Measurements from ENCODE around the gene PSMB5.

PSMB5 gene

DNA sequence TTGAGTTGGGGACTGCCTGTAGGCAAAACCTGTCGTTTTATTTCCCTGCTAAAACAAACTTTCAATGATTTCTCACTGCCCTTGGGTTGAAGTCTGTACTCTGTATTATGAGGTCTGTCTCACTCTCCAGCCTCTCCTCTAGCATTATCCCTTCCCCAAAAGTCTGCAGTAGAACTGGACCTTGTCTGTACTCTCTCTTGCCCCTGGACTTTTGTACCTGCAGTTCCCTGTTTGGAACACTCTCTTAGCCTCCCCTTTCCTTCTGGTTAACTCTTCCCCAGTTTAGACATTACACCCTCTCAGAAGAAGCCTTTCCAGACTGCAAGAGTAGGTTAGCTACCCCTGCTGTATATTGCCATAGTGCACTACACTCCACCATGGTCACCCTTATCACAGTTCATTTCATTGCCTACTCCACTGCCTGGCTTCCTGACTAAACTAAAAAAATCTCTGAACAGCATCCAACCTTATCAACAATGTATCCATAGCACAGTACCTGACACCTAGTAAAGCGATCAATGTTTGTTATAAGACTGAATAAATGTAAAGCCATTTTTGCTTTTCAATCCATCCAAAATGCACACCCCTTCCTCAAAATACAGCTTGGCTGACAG, 48.7 kb downstream of the PSMB5 start:
- DNase-seq: no peak

- no peak for DNase-seq
These were observed 49.6 kb downstream of the PSMB5 start for GRCh38 chr14:22984959-22985658.

DNA sequence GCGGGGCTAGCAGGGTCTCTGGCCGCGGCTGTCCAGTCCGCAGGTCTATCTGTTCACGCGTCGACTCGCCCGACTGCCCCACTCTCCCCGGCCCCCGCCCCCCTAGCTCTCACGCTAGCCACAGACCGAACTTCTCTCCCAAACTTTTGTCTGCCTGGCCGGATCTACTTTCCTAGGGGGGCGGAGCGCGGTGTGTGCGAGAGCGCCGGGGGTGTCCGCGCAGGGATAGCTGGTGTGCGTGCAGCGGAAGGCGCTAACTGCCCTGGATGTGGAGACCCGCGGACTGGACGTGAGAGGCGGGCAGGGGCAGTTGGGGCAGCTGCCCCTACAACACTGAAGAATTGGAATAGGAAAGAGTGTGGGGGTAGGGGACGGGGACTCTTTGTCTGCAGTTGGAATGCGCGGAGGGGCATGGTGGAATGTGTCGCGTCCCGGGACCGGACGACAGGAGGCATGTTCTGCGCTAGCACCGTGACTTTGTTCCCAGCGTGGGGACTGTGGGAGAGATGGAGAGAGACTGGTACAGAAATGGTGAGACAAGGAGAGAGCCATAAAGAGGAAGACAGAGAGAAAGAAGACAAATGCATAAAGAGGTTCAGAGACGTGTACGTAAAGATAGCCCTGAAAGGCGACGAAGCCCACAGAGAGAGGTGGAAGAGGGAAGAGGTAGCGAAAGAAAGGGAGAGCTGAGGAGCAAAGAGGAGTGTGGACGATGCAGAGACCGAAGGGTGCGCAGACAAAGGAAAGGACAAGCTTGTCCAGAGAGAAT, 52.0 kb downstream of the PSMB5 start, which contains the start of gene AJUBA:
Gene AJUBA, minus strand, starts transcription at position 75 of the 769 bp plus-strand sequence. CDS start 285 bp downstream, outside the sequence.
- peak; percentile 59 for DNase-seq

DNA sequence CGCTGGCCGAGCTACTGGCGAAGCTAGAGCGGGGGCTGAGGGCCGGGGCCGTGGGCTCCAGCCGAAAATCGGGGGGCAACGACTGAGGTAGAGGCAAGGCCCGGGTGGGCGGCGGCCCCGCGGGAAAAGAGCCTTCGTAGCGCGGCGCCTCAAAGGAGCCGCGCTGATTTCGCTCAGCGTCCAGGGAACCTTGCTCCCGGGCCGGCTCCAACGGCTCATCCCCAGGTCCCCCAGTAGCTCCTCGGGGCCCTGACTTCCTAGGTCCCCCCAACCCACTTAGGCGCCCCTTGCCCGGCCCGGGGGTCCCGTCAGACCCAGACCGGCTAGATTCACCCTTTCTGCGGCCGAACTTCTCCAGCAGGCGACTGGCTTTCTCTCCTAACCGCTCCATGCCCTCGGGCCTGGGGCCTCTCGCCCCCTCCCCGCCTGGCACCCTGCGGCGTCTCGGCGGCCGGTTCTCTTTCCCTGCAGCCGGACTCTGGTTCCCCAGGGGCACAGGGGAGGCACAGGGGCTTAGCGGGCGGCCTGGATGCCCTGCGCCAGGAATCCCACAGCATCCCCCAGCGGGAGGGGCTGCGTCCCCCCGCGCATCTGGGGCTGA, 52.7 kb downstream of the PSMB5 start:
- no peak for DNase-seq

GRCh38 chr14:22981090-22981875, 53.4 kb downstream of the PSMB5 start:
- no peak for DNase-seq

DNA sequence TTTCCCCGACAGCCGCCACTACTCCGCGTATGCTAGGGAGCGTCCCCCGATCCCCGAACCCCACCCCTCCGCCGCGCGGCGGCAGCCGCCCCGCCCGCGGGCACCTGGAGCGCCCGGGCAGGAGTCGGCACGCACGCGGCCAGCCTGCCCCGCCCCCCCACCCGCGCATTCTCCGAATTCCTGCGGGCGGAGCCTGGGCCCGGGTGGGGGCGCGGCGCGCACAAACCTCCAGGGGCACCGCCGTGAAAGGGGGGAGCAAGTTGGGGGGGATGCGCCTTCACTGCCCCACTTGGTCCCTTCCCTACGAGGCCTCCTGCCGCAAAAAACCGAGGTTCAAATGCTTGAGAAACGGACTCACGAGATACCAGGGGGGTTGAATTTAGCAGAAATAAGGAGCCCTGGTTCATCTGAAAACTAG, 54.0 kb downstream of the PSMB5 start:
- peak; percentile 28 for DNase-seq

DNA sequence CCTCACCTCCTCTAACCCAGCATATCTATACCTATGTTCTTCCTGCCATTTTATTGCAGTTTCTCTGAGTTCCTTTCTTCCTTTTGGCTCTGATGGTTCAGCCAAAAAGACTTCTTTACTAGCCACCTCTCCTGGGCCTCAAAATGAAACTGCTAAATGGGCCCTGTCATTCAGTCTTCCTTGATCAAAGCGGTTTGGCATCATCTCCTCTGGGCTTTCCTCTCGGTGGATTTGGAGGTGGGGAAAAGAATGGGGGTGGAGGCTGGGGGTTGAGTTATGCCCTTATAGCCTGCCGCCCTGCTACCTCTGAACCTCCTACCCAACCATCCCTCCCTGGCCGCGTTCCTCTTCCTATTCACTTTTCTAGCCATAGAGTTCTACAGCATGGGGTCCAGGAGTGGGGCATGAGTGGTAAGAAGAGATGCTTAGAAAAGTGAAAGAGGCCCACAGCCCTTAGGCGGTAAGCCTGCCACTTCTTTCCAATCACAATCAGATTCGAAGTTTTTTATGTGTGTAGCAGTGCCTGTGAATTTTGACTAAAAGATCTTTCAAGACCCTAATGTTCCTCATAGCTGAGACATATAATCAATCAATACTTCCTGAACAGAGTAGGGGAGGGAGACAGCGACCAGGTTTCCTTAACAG, 54.8 kb downstream of the PSMB5 start:
- DNase-seq: no peak

DNA sequence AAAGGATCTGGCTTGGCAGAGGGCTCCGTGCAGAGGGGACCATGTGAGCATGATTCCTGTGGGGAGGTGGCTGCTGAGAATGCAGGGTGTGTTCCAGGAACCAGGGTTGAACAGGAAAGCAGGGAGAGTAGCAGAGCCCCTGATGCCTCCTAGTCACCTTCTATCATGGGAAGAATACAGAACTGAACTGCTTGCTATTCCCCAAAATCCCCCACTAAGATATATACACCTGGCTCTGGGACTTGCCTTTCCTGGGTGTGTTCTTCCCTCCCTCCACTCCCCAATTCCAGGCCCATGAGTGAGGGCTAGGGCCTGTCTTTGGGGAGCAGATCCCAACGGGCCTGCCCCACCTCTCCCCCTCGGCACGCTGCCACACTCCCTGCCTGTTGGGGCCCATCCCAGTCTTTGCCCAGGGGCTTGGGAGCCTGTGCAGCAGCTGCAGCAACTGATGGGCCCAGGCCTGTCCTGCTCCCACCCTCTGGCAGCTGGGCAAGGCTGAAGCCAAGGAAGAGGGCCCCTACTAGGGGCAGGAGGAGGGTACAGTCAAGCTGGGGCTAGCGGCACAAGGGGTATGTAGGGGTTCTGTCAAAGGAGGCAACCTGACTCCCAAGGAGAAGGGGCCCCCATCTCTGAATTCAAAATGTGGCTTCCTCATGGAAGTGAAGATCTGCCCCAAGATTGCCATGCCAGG, 55.6 kb downstream of the PSMB5 start:
- no peak for DNase-seq

DNA sequence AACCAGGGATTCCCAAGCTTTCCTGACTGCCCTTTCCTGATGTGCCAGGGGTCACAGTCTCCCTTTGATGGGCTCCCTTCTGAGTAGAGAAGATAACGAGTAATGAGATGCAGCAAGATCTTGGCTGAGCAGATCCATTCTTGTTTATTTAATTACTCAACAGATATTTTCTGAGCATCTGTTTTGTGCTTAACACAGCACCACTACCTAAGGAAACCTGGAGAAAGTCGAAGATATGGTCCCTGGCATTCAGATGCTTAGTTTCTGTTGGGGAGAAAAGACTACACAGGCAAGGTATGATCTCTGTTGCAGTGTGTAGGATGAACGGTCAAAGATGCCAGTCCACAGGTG, 56.2 kb downstream of the PSMB5 start:
- no peak for DNase-seq

DNA sequence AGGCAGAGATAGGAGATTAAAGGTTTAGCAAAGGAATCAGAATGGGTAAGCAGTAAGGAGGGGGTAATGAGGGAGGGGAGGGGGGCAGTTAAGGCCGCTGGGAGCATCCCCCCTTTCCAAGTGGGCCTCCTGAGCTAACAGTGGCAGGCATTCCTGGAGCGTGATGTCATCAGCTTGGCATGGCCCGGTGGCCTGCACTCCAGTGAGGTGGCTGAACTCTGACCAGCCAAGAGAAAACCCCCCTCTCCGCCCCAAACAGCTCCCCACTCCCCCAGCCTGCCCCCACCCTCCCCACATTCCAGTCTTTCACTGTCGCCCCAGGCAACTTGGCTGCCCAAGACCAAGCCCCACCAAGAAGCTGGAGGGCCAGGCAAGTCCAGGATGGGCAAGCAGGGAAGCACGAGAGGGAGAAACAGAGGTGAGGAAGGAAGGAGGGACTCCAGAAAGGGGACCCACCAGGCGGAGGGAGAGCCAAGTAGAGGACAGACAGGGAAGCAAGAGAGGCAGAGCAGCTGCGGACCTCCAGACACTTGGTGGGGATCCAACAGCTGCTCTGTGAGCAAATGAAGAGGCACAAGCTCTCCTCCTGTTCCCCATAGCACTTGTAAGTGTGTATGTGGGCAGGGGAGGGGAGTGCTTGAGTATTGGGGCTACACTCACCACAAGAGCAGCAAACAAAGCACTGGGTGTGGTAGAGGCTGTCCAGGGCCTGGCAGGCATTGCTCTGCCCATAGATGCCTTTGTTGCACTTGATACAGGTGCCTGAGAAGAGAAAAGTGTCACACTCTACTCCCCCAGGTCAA, 56.8 kb downstream of the PSMB5 start:
- DNase-seq: no peak

GRCh38 chr14:22977434-22977683, 57.3 kb downstream of the PSMB5 start:
- no peak for DNase-seq

DNA sequence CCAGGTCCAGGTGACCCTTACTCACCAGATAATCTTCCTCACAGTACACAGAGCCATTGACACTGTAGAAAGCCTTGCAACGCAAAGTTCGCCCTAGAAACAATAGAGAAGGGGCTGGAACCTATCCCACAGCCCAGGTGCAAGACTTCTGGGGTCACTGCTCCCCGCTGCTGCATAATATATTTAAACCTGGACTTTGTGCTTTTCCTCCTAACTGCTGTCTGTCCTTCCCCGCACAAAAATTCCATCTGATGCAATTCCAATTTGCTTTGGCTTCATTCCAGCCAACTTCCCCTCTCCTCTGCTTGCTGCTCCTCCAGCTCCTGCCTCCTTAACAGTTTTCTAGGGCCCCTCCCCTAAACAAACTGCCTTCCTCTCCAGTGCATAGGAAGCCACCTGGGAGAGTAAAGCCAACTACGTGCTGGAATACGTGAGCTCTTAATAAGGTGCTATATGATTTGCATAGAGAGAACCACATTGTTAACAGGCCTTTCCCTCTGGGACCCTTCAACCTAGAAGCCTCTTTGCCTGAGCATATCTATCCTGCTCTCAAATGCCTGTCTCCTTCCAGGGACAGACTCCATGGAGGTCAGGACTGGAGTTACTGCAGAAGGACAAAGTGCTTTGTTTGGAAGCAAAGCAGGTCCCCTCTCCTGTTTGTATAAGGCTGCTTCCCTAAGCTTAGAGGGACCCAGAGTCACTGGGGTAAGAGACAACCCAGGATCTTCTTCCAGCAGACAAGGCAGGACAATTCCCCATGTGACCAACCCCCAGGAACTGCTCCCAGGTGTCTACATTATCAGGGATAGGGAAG, 57.9 kb downstream of the PSMB5 start:
- no peak for DNase-seq

Measured in T-helper 9 cell (primary cell).